Mesenteric fat pad (tissue), 1 donor: ENCODE data around the gene ATP11B. TPM values are rescaled to one million over a fixed set of nuclear protein-coding genes. Genes with fewer than 3 reads are reported as not detected.

Source experiments
- DNase-seq: peaks from one replicate; pipeline ENCODE4 v3.0.0-alpha.2; 2020; ENCODE audit warnings: low spot score
- total RNA-seq: library from RNA; stranded (reverse); fragmentation: NEBNext Ultra II Directional; extraction: Animal tissue kit (Norgen Biotek cat#: 25700); gene quantifications from one replicate; pipeline ENCODE4 v1.2.1, GENCODE V29; 2021
- donor health status: DM: yes; HTN: yes; CAD: no.

The ATP11B gene
- total RNA-seq, 1 donor from 2014 or later = 82.5 TPM

DNA sequence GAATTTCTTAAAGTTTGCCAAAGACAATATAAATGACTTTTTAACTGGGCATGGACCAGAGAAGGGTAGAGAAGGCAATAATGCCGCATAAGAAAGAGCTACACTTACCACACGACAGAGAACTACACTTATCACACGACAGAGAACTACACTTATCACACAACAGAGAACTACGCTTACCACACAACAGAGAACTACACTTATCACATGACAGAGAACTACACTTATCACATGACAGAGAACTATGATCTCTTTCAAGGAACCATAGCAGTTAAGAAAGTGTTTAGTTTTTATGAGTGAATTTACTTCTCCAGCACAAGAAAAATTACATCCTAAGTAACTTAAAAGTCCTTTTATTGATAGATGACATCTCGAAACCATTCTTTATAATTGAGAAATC is 155.0 kb downstream of the ATP11B start:
- DNase-seq = no peak

GRCh38 chr3:182949688-182950087 is 156.4 kb downstream of the ATP11B start:
- DNase-seq = no peak

- no peak for DNase-seq
These were observed 161.4 kb downstream of the ATP11B start for GRCh38 chr3:182954553-182955235.

- no peak for DNase-seq
These were observed 163.9 kb downstream of the ATP11B start for GRCh38 chr3:182957226-182957625.

GRCh38 chr3:182957676-182958266 is 164.5 kb downstream of the ATP11B start:
- DNase-seq = no peak

- no peak for DNase-seq
These were observed 166.4 kb downstream of the ATP11B start for GRCh38 chr3:182959474-182960350.

- no peak for DNase-seq
These were observed 168.9 kb downstream of the ATP11B start for GRCh38 chr3:182962166-182962565.

GRCh38 chr3:182964179-182964578 is 170.9 kb downstream of the ATP11B start:
- DNase-seq = no peak

- no peak for DNase-seq
These were observed 172.6 kb downstream of the ATP11B start for GRCh38 chr3:182965861-182966366.

DNA sequence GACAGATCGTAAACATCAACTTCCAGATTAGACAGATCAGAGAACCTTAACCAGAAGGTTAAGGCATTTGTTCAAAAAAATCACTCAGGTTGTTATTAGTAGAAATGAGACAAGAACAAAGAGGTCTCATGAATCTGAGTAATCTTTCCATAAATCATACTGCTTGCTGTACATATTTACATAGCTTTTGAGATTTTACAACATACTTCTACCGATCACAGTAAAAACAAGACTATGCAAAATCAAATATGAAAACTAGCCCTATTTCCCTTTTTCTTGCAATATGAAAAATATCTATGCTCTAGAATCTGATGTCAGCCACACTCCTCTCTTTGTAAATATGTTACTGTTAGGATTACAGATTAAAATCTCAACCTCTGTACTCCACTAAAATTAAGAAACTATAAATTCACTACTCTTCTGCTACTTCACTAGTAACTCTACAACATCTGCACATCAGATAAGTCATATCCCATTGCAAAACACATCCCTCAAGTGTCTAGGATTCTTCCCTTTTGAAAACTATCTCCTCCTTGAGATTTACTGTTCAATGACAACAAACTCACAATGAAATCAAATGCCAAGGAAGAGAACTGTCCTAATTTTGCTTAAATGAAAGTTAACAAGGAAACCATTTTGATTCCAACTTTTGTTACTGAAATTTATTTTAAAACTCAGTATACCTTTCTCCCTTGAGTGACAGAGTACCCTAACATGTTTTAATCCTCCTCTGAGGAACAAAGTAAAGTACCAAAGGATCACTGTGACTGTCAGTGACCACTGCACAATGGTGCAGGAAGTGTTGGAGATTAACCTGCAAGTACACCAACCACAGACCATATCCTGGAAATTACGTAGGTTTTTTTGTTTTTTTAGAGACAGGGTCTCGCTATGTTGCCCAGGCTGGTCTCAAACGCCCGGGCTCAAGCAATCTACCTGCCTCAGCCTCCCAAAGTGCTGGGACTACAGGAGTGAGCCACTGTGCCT is 174.2 kb downstream of the ATP11B start:
- DNase-seq = no peak

GRCh38 chr3:182969277-182969676 is 176.0 kb downstream of the ATP11B start:
- DNase-seq = no peak

GRCh38 chr3:182969853-182970252 is 176.5 kb downstream of the ATP11B start:
- no peak for DNase-seq

DNA sequence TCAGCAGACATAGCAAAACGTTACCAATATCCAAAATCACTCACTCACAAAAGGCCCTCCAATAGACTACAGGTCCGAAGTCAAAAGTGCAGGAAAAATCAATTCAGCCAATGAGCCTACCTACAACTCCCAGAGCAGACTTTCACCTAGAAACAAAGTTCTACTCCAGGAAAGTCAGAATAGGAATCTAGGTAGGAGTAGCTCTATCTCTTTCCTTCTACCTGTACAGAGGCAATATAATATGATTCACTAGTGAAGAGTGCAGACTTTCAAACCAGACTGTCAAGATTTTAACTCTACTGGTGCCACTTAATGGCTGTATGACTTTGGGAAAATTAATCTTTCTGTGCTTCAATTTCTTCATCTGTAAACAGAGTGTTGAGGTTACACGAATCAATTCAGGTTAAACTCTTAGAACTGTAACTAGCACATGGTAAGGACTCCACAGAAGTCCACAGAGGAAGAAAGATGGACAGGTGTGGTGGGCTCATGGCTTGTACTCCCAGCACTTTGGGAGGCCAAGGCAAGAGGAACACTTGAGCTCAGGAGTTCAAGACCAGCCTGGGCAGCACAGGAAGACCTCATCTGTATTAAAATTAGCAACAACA is 177.6 kb downstream of the ATP11B start:
- no peak for DNase-seq

Other genes with a start within 250 kb of the ATP11B start
- 49.0 TPM for gene DCUN1D1, start 187.0 kb downstream of the ATP11B start, total RNA-seq